GM12892 (cell line): ENCODE results near the gene KRTAP4-9.

ENCODE experiments used
- POLR2A ChIP-seq: IDR thresholded peaks from 2 replicates; pipeline ENCODE4 v1.6.1; 2011; ENCODE audit warnings: low read depth, low read length, control low read depth
- POLR2AphosphoS5 ChIP-seq: IDR thresholded peaks from 2 replicates; pipeline ENCODE4 v1.6.1; 2011; ENCODE audit warnings: low read depth, low read length, control low read depth
- TAF1 ChIP-seq: IDR thresholded peaks from 2 replicates; pipeline ENCODE4 v1.6.1; 2011; ENCODE audit warnings: low read depth, mild to moderate bottlenecking, control low read depth, low read length, borderline replicate concordance

DNA sequence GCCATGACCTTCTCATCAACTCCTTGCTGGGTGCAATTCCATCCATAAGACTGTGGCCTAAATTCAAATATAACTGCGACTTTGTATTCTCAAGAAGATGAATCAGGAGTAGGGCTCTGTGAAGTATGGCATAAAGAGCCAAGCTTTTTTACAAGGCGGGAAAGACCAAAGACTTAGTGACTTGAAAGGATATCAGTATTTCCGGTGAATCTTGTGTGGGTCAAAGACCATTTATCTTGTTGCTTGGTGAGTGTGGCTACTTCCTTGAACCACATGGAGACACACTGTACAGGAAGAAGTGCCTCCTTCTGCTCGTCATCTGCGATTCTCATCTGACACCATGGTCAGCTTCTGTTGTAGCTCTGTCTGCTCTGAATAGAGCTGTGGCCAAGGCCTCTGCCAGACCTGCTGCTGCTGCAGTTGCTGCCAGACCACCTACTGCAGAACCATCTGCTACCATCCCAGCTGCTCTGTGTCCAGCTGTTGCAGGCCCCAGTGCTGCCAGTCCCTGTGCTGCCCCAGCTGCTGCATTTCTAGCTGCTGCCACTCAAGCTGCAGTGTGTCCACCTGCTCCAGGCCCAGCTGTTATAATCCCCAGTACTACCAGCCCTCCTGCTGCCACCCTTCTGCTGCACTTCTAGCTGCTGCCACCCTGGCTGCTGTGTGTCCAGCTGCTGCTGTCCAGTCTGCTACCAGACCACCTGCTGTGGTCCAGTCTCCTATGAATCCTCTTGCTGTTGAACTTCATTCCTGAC, 33.4 kb upstream of the KRTAP4-9 start:
- no peak for TF ChIP-seq TAF1
- TF ChIP-seq POLR2A, result no peak
- no peak for TF ChIP-seq POLR2AphosphoS5
